Keratinocyte (primary cell): ENCODE data around the gene EBLN2. TPM values are rescaled to one million over a fixed set of nuclear protein-coding genes. Genes with fewer than 3 reads are reported as not detected.

Experiments used
- DNase-seq: peaks from one replicate; pipeline ENCODE4 v3.0.0-alpha.2; 2011; ENCODE audit warnings: low read depth, missing footprints, low spot score
- FAIRE-seq: peaks from 2 replicates; lab custom pipeline; 2011; peaks lifted over from hg19 to GRCh38; lab: Jason Lieb, UNC
- H2AFZ ChIP-seq: 2 replicates; pipeline ENCODE4 v1.6.0; 2012; ENCODE audit warnings: low read length, control low read depth, inconsistent platforms; ENCODE audit not compliant: control insufficient read depth
- H3K27ac ChIP-seq: 2 replicates; pipeline ENCODE4 v1.5.1; 2011; ENCODE audit warnings: low read length; ENCODE audit not compliant: control insufficient read depth, insufficient read depth
- H3K27me3 ChIP-seq: 3 replicates; pipeline ENCODE4 v1.6.0; 2011; ENCODE audit warnings: low read length; ENCODE audit not compliant: control insufficient read depth, insufficient read depth; ENCODE audit errors: extremely low read depth
- H3K36me3 ChIP-seq, 2 experiments: 2 replicates in 1 of 2; 3 replicates in 1 of 2; pipeline ENCODE4 v1.5.1; 2011; ENCODE audit warnings: low read length in 2 of 2, mild to moderate bottlenecking in 1 of 2; ENCODE audit not compliant: control insufficient read depth in 2 of 2, insufficient read depth in 2 of 2; ENCODE audit errors: extremely low read depth in 1 of 2
- H3K4me1 ChIP-seq: 3 replicates; pipeline ENCODE4 v1.5.1; 2011; ENCODE audit warnings: low read length; ENCODE audit not compliant: control insufficient read depth, insufficient read depth; ENCODE audit errors: extremely low read depth
- H3K4me2 ChIP-seq: 3 replicates; pipeline ENCODE4 v1.6.0; 2011; ENCODE audit warnings: low read depth, low read length; ENCODE audit not compliant: control insufficient read depth, insufficient read depth; ENCODE audit errors: extremely low read depth
- H3K4me3 ChIP-seq, 3 experiments: fragments of 200-600 bp in 1 of 3; sonication (generic) in 1 of 3; 2 replicates in 2 of 3; 3 replicates in 1 of 3; pipeline ENCODE4 v1.5.1; 2011 to 2016; ENCODE audit warnings: low read length in 3 of 3, mild to moderate bottlenecking in 3 of 3, control low read depth in 2 of 3, inconsistent platforms in 1 of 3, low read depth in 1 of 3, mixed read lengths in 1 of 3, mixed run types in 1 of 3, moderate library complexity in 1 of 3; ENCODE audit not compliant: control insufficient read depth in 2 of 3, insufficient read depth in 2 of 3; ENCODE audit errors: extremely low read depth in 1 of 3
- H3K79me2 ChIP-seq: 2 replicates; pipeline ENCODE4 v1.6.0; 2012; ENCODE audit warnings: low read length; ENCODE audit not compliant: control insufficient read depth, insufficient read depth
- H3K9ac ChIP-seq: 3 replicates; pipeline ENCODE4 v1.6.0; 2011; ENCODE audit warnings: low read length; ENCODE audit not compliant: control insufficient read depth, insufficient read depth; ENCODE audit errors: extremely low read depth
- H3K9me1 ChIP-seq: 3 replicates; pipeline ENCODE4 v1.6.0; 2011; ENCODE audit warnings: low read length; ENCODE audit not compliant: control insufficient read depth, insufficient read depth; ENCODE audit errors: extremely low read depth
- H3K9me3 ChIP-seq: 2 replicates; pipeline ENCODE4 v1.5.1; 2012; ENCODE audit warnings: low read depth, low read length; ENCODE audit not compliant: control insufficient read depth
- H4K20me1 ChIP-seq: 3 replicates; pipeline ENCODE4 v1.6.0; 2011; ENCODE audit warnings: low read length; ENCODE audit not compliant: control insufficient read depth, insufficient read depth; ENCODE audit errors: extremely low read depth
- EZH2 ChIP-seq: IDR thresholded peaks from one replicate; pipeline ENCODE4 v1.6.1; 2012; ENCODE audit warnings: inconsistent platforms, mild to moderate bottlenecking, low read length, moderate library complexity
- dilution Hi-C: fragments of 300-500 bp; cut with MboI; formaldehyde crosslinking; loops from one replicate; pipeline ENCODE4 v1.7.0; 2020; ENCODE audit warnings: low sequenced_read_pairs; ENCODE audit not compliant: extremely low pct_ligation_motif_present
- polyA plus RNA-seq, 5 experiments: library from polyadenylated mRNA; depleted of rRNA in 3 of 5; stranded (reverse) in 3 of 5; stranded (forward) in 1 of 5; unstranded in 1 of 5; fragments of >200 nt; gene quantifications; 1 replicate in 1 of 5; 2 replicates in 3 of 5; 3 replicates in 1 of 5; pipeline versions ENCODE4 v1.2.1 to v1.2.3, GENCODE V29; 2011 to 2012; ENCODE audit warnings: missing spikeins in 2 of 5, low read depth in 1 of 5, low replicate concordance in 1 of 5
- TF ChIP-seq, protein P1 (sequence below), 3 experiments: IDR thresholded peaks in 1 of 3; conservative IDR thresholded peaks in 1 of 3; optimal IDR thresholded peaks in 1 of 3; 2 replicates in 2 of 3; 3 replicates in 1 of 3; pipeline versions ENCODE3 to v1.5.1; 2011; ENCODE audit warnings: low read length in 3 of 3, mild to moderate bottlenecking in 3 of 3, moderate library complexity in 2 of 3, control low read depth in 1 of 3, inconsistent platforms in 1 of 3; ENCODE audit not compliant: insufficient read depth in 2 of 3; ENCODE audit errors: extremely low read depth in 1 of 3

The EBLN2 gene
- polyA plus RNA-seq, 1 donor (not counting 4 experiments of a cell fraction or from before 2014, with no cell fraction given), result 4.0 TPM

DNA sequence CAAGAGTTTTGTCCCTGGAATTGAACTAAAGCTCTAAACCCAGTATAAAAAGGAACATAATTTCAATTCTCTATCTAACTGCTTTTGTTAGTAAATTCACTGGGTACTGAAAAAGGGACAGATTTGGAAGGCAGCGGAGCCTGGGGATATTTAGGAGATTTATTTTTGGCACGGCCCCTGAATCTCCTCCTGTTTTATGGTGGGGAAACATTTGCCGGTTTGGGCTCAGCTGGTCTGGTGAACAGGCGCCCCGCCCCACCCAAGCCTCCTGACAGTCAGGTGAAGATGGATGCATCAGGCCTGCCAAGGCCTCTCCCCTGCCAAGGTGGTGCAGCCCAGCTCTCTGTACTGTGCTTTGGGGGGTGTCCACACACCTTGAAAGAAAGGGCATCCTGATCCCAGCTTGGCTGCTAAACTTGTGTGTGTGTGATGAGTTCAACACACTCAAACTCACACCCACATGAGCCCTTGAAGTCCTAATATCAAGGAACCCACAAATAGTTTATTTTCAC is 46.3 kb downstream of the EBLN2 start:
- H3K4me3 ChIP-seq, result no peak overlapping the region
- no peaks in the 10 kb centered on the region for H3K79me2 ChIP-seq
- H3K9me1 ChIP-seq, result no peaks in the 10 kb centered on the region
- H3K9me3 ChIP-seq, result no peaks in the 10 kb centered on the region
- TF ChIP-seq EZH2, result no peak
- TF ChIP-seq, protein P1, sequence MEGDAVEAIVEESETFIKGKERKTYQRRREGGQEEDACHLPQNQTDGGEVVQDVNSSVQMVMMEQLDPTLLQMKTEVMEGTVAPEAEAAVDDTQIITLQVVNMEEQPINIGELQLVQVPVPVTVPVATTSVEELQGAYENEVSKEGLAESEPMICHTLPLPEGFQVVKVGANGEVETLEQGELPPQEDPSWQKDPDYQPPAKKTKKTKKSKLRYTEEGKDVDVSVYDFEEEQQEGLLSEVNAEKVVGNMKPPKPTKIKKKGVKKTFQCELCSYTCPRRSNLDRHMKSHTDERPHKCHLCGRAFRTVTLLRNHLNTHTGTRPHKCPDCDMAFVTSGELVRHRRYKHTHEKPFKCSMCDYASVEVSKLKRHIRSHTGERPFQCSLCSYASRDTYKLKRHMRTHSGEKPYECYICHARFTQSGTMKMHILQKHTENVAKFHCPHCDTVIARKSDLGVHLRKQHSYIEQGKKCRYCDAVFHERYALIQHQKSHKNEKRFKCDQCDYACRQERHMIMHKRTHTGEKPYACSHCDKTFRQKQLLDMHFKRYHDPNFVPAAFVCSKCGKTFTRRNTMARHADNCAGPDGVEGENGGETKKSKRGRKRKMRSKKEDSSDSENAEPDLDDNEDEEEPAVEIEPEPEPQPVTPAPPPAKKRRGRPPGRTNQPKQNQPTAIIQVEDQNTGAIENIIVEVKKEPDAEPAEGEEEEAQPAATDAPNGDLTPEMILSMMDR (optimal IDR thresholded peaks at IDR 0.05 in 1 of 3, IDR thresholded peaks at IDR 0.05 in 1 of 3, conservative IDR thresholded peaks at IDR 0.05 in 1 of 3; ENCODE audit: extremely low read depth in 1 of 3, insufficient read depth in 2 of 3, low read length in 3 of 3), result no peak
- no peaks in the 10 kb centered on the region for H4K20me1 ChIP-seq
- DNase-seq (no peak), FAIRE-seq (no peak)
- H3K9ac ChIP-seq, result no peak overlapping the region
- no peak overlapping the region for H2AFZ ChIP-seq
- no peak overlapping the region for H3K4me2 ChIP-seq
- H3K36me3 ChIP-seq, result no peaks in the 10 kb centered on the region
- H3K4me1 ChIP-seq, result no peaks in the 10 kb centered on the region
- dilution Hi-C loops, result no loop called here
- no peaks in the 10 kb centered on the region for H3K27me3 ChIP-seq
- no peak overlapping the region for H3K27ac ChIP-seq

DNA sequence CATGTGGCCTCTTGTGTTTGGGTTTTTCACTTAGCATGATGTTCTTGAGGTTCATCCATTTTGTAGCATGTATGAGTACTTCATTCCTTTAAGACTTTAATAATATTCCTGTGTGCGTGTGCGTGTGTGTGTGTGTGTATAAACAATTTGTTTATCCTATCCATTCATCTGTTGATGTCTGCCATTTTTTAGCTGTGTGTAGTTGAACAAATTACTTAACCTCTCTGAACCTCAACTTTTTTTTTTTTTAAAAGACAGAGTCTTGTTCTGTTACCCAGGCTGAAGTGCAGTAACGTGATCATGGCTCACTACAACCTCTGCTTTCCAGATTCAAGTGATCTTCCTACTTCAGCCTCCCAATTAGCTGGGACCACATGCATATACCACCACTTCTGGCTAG is 47.3 kb downstream of the EBLN2 start:
- Histone ChIP-seq H3K27ac (no peak overlapping the region), H3K36me3 (no peaks in the 10 kb centered on the region), H3K4me3 (no peak overlapping the region), H3K9ac (no peak overlapping the region), H3K9me3 (no peaks in the 10 kb centered on the region), H3K4me2 (no peak overlapping the region), H2AFZ (no peak overlapping the region), H3K79me2 (no peaks in the 10 kb centered on the region), H4K20me1 (no peaks in the 10 kb centered on the region), H3K27me3 (no peaks in the 10 kb centered on the region), H3K4me1 (no peaks in the 10 kb centered on the region), H3K9me1 (no peaks in the 10 kb centered on the region)
- dilution Hi-C loops, result no loop called here
- DNase-seq (no peak), FAIRE-seq (no peak)
- TF ChIP-seq, protein P1 (optimal IDR thresholded peaks at IDR 0.05 in 1 of 3, IDR thresholded peaks at IDR 0.05 in 1 of 3, conservative IDR thresholded peaks at IDR 0.05 in 1 of 3; ENCODE audit: extremely low read depth in 1 of 3, insufficient read depth in 2 of 3, low read length in 3 of 3), result no peak
- no peak for TF ChIP-seq EZH2
